Measurements from ENCODE around the gene TMIGD2. TPM values are rescaled to one million over a fixed set of nuclear protein-coding genes. Genes with fewer than 3 reads are reported as not detected.

Gene TMIGD2
- total RNA-seq, 5 donors from 2014 or later (not counting 1 experiment from before 2014, with no cell fraction given), result 13.5 to 44.0 (median 32.4) TPM

DNA sequence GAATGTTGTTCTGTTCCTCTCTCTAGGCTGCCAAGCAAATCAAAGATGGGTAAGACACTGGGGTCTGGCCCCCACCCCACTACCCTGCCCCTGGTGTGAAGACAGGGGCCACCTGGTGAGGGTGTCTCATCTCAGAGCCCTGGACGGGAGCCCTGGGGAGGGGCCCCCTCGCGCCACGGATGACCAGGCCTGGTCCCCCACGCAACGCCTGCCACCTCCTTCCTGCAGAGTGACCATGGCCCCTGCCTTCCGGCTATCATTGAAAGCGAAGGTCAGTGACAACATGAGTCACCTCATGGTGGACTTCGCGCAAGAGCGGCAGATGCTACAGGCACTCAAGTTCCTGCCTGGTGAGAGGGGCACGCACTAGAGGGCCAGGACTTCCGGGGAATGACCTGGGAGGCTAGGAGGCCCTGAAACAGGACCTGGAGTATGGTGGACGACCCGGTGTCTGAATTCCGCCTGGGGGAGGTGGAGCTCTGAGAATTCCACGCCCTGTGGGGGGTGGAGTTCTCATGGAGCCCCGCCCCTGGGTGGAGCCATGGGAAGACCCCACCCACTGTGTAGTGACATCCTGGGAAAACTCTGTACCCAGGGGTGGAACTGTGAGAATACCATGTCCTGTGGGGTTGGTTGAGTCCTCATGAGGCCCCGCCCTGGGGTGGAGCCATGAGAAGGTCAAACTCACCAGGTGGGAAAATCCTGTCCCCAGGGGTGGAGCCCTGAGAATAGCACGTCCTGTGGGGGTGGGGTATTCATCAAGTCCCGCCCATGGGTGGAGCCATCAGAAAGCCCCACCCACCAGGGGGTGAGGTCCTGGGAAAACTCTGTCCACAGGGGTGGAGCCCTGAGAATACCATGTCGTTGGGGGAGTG lies 8.3 kb upstream of the TMIGD2 start:
- Histone ChIP-seq H3K27me3 (replicated peaks in 1 of 2; ENCODE audit: control insufficient read depth in 2 of 2, extremely low read depth in 1 of 2, insufficient read depth in 2 of 2, low read length in 1 of 2) (peaks cover 0 to 9% of the 10 kb centered on the region in 2 experiments), H3K4me1 (ENCODE audit: control insufficient read depth in 1 of 2, extremely low read depth in 1 of 2, insufficient read depth in 2 of 2, low read length in 2 of 2) (no peaks in the 10 kb centered on the region), H3K4me3 (ENCODE audit: control insufficient read depth in 1 of 2, extremely low read depth in 1 of 2, low read length in 1 of 2) (no peak overlapping the region), H3K36me3 (ENCODE audit: control insufficient read depth in 2 of 2, extremely low read depth in 1 of 2, insufficient read depth in 1 of 2, low read length in 1 of 2) (peaks cover 0 to 2% of the 10 kb centered on the region in 2 donors), H3K9me3 (no peaks in the 10 kb centered on the region), H3K27ac (ENCODE audit: low read length) (no peak overlapping the region)
- DNase-seq, result peak in 1 of 35 experiments; percentile 25
- Mint-ChIP-seq H3K4me1 (peaks cover 0 to under 1% (median 0%) of the 10 kb centered on the region in 3 donors), H3K27ac (no peak overlapping the region), H3K9me3 (no peaks in the 10 kb centered on the region), H3K36me3 (no peaks in the 10 kb centered on the region), H3K27me3 (no peaks in the 10 kb centered on the region), H3K4me3 (no peak overlapping the region)
- ATAC-seq (replicated peaks in 1 of 4), result no peak
- WGBS (ENCODE audit: insufficient coverage), result 91% methylated on average over 17 of the region's 22 CpGs
- ChIA-PET CTCF (no interaction called here), POLR2A (no interaction called here)

DNA sequence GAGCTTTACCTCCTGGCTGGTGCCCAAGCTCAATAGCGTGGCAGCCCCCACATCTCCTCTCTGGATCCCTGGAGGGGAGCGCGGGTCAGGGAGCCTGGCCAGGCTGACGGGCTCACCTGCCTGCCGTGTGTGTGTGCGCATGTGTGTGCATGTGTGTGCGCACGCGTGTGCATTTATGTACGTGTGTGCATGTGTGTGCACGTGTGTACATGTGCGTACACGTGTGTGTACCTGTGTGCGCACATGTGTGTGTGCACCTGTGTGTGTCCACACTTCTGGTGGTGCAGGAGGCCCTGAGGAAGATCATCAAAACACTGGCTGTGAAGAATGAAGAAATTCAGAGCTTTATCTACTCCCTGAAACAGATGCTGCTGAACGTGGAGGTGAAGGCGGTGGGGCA lies 3.5 kb upstream of the TMIGD2 start:
- 90% methylated on average over 14 of the region's 16 CpGs for WGBS (ENCODE audit: insufficient coverage)
- Histone ChIP-seq H3K27me3 (replicated peaks in 1 of 2; ENCODE audit: control insufficient read depth in 2 of 2, extremely low read depth in 1 of 2, insufficient read depth in 2 of 2, low read length in 1 of 2) (peaks cover 0 to 19% of the 10 kb centered on the region in 2 experiments), H3K36me3 (ENCODE audit: control insufficient read depth in 2 of 2, extremely low read depth in 1 of 2, insufficient read depth in 1 of 2, low read length in 1 of 2) (peaks cover 0 to 2% of the 10 kb centered on the region in 2 donors), H3K4me1 (ENCODE audit: control insufficient read depth in 1 of 2, extremely low read depth in 1 of 2, insufficient read depth in 2 of 2, low read length in 2 of 2) (peaks cover 20 to 31% of the 10 kb centered on the region in 2 experiments), H3K9me3 (no peaks in the 10 kb centered on the region), H3K27ac (ENCODE audit: low read length) (no peak overlapping the region), H3K4me3 (ENCODE audit: control insufficient read depth in 1 of 2, extremely low read depth in 1 of 2, low read length in 1 of 2) (no peak overlapping the region)
- Mint-ChIP-seq H3K36me3 (no peaks in the 10 kb centered on the region), H3K4me1 (peaks cover 28 to 33% (median 31%) of the 10 kb centered on the region in 3 donors), H3K4me3 (peak overlapping the region in 2 of 3 donors; percentile 37 to 60), H3K27ac (no peak overlapping the region), H3K9me3 (no peaks in the 10 kb centered on the region), H3K27me3 (no peaks in the 10 kb centered on the region)
- ATAC-seq (replicated peaks in 1 of 4), result no peak
- ChIA-PET CTCF (interaction anchor here in 1 of 2 donors (0.6 kb wide), 1 partner anchor 59 kb away, joined by 3 read pairs; the partner anchor contains the start of gene YJU2), POLR2A (no interaction called here)
- DNase-seq, result no peak

DNA sequence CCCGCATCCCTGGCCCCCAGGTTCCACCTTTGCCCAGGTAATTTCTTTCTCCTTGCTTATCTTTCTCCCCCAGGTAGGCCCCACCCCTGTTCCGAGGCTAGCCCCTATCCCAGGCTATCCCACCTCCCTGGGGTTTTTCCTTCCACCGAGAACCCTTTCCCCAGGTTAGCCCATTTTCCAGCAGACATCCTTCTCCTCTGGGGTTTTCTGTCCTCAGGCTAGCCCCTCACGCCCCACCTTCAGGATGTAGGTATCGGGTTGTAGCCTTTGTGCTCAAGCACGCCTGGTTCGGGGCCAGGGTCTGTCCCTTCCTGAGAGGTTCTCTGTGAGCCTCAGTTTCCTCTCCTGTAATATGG lies 3.0 kb upstream of the TMIGD2 start:
- no peaks in the 10 kb centered on the region for H3K9me3 ChIP-seq
- Mint-ChIP-seq H3K9me3 (no peaks in the 10 kb centered on the region), H3K4me3 (peak overlapping the region; percentile 37 to 60 (median 47)), H3K27me3 (no peaks in the 10 kb centered on the region), H3K4me1 (peaks cover 30 to 37% (median 34%) of the 10 kb centered on the region in 3 donors), H3K27ac (no peak overlapping the region), H3K36me3 (no peaks in the 10 kb centered on the region)
- H3K36me3 ChIP-seq (ENCODE audit: control insufficient read depth in 2 of 2, extremely low read depth in 1 of 2, insufficient read depth in 1 of 2, low read length in 1 of 2), result peaks cover 0 to 2% of the 10 kb centered on the region in 2 donors
- no peak overlapping the region for H3K4me3 ChIP-seq (ENCODE audit: control insufficient read depth in 1 of 2, extremely low read depth in 1 of 2, low read length in 1 of 2)
- peaks cover 0 to 19% of the 10 kb centered on the region in 2 experiments for H3K27me3 ChIP-seq (replicated peaks in 1 of 2; ENCODE audit: control insufficient read depth in 2 of 2, extremely low read depth in 1 of 2, insufficient read depth in 2 of 2, low read length in 1 of 2)
- peaks cover 20 to 34% of the 10 kb centered on the region in 2 experiments for H3K4me1 ChIP-seq (ENCODE audit: control insufficient read depth in 1 of 2, extremely low read depth in 1 of 2, insufficient read depth in 2 of 2, low read length in 2 of 2)
- ChIA-PET CTCF (no interaction called here), POLR2A (no interaction called here)
- H3K27ac ChIP-seq (ENCODE audit: low read length), result no peak overlapping the region
- no peak for DNase-seq
- no peak for ATAC-seq (replicated peaks in 1 of 4)
- no CpG with 5 or more reads among the region's 7 CpGs for WGBS (ENCODE audit: insufficient coverage)

DNA sequence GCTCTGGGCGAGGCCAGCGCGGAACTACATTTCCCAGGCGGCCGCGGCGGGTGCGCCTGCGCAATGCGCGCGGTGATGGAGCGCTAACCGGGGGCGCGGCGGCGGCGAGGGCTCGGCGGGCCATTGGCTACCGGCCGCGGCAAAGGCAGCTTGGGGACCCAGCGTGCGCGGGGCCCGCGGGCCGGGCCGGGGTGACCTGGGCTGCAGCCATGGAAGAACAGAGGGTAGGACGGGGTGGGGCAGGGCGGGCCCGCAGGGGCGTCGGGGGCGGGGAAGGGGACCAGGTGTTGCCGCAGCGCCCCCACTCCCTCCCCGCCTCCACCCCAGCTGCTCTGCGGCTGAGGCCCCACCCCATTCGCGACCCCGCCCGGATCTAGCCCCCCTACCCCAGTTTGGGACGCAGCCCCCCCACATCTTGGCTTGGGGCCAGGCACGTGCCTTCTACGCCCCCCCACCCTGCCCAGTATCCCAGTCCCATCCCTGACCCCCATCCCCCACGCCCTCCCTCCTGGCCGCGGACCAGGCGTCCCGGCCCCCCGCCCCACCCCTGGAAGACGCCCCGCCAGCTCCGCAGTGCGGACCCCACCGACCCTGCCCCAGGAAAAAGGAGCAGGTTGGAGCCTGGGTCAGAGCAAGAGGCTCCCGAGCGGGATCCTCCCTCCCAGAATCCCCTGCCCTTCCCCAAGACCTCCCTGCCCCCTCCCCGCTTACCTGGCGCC lies 2.5 kb upstream of the TMIGD2 start, which contains the start of gene FSD1:
TSS of gene FSD1 (plus strand) at position 61 of the 719 bp plus-strand sequence. CDS start at position 210, 149 bp downstream.
- Mint-ChIP-seq H3K27ac (peak within 1 kb of the TSS; percentile 61 to 71), H3K36me3 (no peaks in the 10 kb centered on the region), H3K9me3 (no peaks in the 10 kb centered on the region), H3K27me3 (no peaks in the 10 kb centered on the region), H3K4me3 (peak within 1 kb of the TSS; percentile 47 to 95 (median 56)), H3K4me1 (peaks cover 30 to 37% (median 34%) of the 10 kb centered on the region in 3 donors)
- WGBS (ENCODE audit: insufficient coverage), result 8% methylated on average over 38 of the region's 63 CpGs
- peak within 1 kb of the TSS; percentile 16 to 39 for H3K4me3 ChIP-seq (ENCODE audit: control insufficient read depth in 1 of 2, extremely low read depth in 1 of 2, low read length in 1 of 2)
- H3K27me3 ChIP-seq (replicated peaks in 1 of 2; ENCODE audit: control insufficient read depth in 2 of 2, extremely low read depth in 1 of 2, insufficient read depth in 2 of 2, low read length in 1 of 2), result peaks cover 0 to 19% of the 10 kb centered on the region in 2 experiments
- peak within 1 kb of the TSS; percentile 53 for H3K27ac ChIP-seq (ENCODE audit: low read length)
- peak; percentile 30 to 70 (median 51) for DNase-seq
- H3K9me3 ChIP-seq, result no peaks in the 10 kb centered on the region
- CTCF ChIA-PET, result interaction anchor here (0.6 kb wide), 2 partner anchors 23 to 408 kb away, joined by 3 to 8 read pairs; no protein-coding TSS in a partner anchor
- POLR2A ChIA-PET, result no interaction called here
- H3K4me1 ChIP-seq (ENCODE audit: control insufficient read depth in 1 of 2, extremely low read depth in 1 of 2, insufficient read depth in 2 of 2, low read length in 2 of 2), result peaks cover 20 to 34% of the 10 kb centered on the region in 2 experiments
- peaks cover 0 to 2% of the 10 kb centered on the region in 2 donors for H3K36me3 ChIP-seq (ENCODE audit: control insufficient read depth in 2 of 2, extremely low read depth in 1 of 2, insufficient read depth in 1 of 2, low read length in 1 of 2)
- ATAC-seq (replicated peaks in 1 of 4), result peak; percentile 57 to 64 (median 60)

DNA sequence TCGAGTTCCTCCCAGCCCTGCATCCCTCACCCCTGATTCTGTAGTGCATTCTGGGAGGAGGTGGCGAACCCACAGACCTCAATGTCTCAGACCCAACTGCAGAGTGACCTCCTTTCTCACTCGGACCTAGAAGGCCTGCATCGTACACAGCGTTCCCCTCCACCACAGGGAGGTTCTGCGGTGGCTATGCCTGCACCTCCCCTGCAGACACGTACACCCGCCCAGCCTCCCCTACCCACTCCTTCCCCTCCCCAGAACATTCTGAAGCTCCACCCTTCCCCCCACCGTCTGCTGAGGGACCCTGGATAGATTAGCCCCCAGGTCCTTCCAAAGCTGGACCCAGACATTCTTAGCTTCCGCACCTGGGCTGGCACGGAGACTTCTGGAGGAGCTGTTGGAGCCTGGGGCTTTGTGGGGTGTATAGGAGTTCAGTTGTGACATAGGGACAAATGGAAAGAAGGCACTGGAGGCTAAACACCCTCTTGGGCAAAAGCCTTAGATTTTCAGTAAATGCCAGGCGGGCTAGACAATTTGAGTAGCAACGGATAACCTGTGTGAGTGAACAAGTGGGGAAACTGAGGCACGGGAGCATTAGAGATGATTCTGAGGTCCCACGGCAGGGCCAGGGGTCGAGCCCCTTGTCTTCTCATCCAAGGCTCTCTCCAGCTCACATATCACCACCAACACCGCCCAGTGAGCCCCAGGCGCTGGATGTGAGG lies 1.8 kb upstream of the TMIGD2 start:
- peak overlapping the region; percentile 53 for H3K27ac ChIP-seq (ENCODE audit: low read length)
- DNase-seq (peak in 1 of 35 experiments; percentile 16), ATAC-seq (replicated peaks in 1 of 4) (no peak)
- H3K4me1 ChIP-seq (ENCODE audit: control insufficient read depth in 1 of 2, extremely low read depth in 1 of 2, insufficient read depth in 2 of 2, low read length in 2 of 2), result peaks cover 20 to 39% of the 10 kb centered on the region in 2 experiments
- H3K36me3 ChIP-seq (ENCODE audit: control insufficient read depth in 2 of 2, extremely low read depth in 1 of 2, insufficient read depth in 1 of 2, low read length in 1 of 2), result peaks cover 0 to 2% of the 10 kb centered on the region in 2 donors
- H3K4me1 Mint-ChIP-seq, result peaks cover 33 to 37% (median 34%) of the 10 kb centered on the region in 3 donors
- H3K27me3 Mint-ChIP-seq, result no peaks in the 10 kb centered on the region
- H3K36me3 Mint-ChIP-seq, result no peaks in the 10 kb centered on the region
- peak overlapping the region; percentile 61 to 71 for H3K27ac Mint-ChIP-seq
- ChIA-PET POLR2A (no interaction called here), CTCF (interaction anchor here (0.6 kb wide), 3 partner anchors 24 to 1813 kb away, joined by 3 to 8 read pairs (median 5); no protein-coding TSS in a partner anchor)
- peak overlapping the region; percentile 41 to 95 (median 56) for H3K4me3 Mint-ChIP-seq
- peak overlapping the region; percentile 16 to 39 for H3K4me3 ChIP-seq (ENCODE audit: control insufficient read depth in 1 of 2, extremely low read depth in 1 of 2, low read length in 1 of 2)
- WGBS (ENCODE audit: insufficient coverage), result 32% methylated on average over 11 of the region's 18 CpGs
- H3K9me3 ChIP-seq, result no peaks in the 10 kb centered on the region
- H3K27me3 ChIP-seq (replicated peaks in 1 of 2; ENCODE audit: control insufficient read depth in 2 of 2, extremely low read depth in 1 of 2, insufficient read depth in 2 of 2, low read length in 1 of 2), result peaks cover 0 to 19% of the 10 kb centered on the region in 2 experiments
- no peaks in the 10 kb centered on the region for H3K9me3 Mint-ChIP-seq

Measured in T-cell (primary cell).